Glutamatergic neuron (in vitro differentiated cells): Measurements from ENCODE around the gene TAF11. TPM values are rescaled to one million over a fixed set of nuclear protein-coding genes. Genes with fewer than 3 reads are reported as not detected.
"Not testable (repeated sequence)": the region's sequence is repeated elsewhere in the genome, so short reads cannot be mapped to it uniquely, and the experiment has no call there.

ENCODE experiments used
- DNase-seq: peaks from one replicate; pipeline ENCODE4 v3.0.0; 2022
- H3K27ac Mint-ChIP-seq: one replicate; pipeline ENCODE4 v1.8.0; 2020; ENCODE audit warnings: mild to moderate bottlenecking, mixed read lengths, inconsistent platforms; ENCODE audit not compliant: unreplicated experiment
- H3K27me3 Mint-ChIP-seq: one replicate; pipeline ENCODE4 v1.8.0; 2020; ENCODE audit warnings: mild to moderate bottlenecking, moderate library complexity, mixed read lengths, inconsistent platforms; ENCODE audit not compliant: unreplicated experiment
- H3K36me3 Mint-ChIP-seq: one replicate; pipeline ENCODE4 v1.8.0; 2020; ENCODE audit warnings: mild to moderate bottlenecking, mixed read lengths, inconsistent platforms; ENCODE audit not compliant: unreplicated experiment
- H3K4me1 Mint-ChIP-seq: one replicate; pipeline ENCODE4 v1.8.0; 2020; ENCODE audit warnings: mild to moderate bottlenecking, low read depth, mixed read lengths, inconsistent platforms; ENCODE audit not compliant: unreplicated experiment
- H3K4me3 Mint-ChIP-seq: one replicate; pipeline ENCODE4 v1.8.0; 2020; ENCODE audit warnings: mild to moderate bottlenecking, mixed read lengths, inconsistent platforms; ENCODE audit not compliant: unreplicated experiment
- H3K9me3 Mint-ChIP-seq: one replicate; pipeline ENCODE4 v1.8.0; 2020; ENCODE audit warnings: mild to moderate bottlenecking, moderate library complexity, mixed read lengths, inconsistent platforms; ENCODE audit not compliant: unreplicated experiment
- CTCF ChIP-seq: fragments of 200-600 bp; sonication (generic); IDR thresholded peaks from one replicate; pipeline ENCODE4 v1.5.0; 2021; ENCODE audit not compliant: partially characterized antibody, unreplicated experiment
- total RNA-seq: library from RNA; stranded (reverse); fragmentation: NEBNext Ultra II Directional; extraction: Animal tissue kit (Norgen Biotek cat#: 25700); gene quantifications from one replicate; pipeline ENCODE4 v1.2.1, GENCODE V29; 2021; ENCODE audit not compliant: unreplicated experiment

The TAF11 gene
- total RNA-seq, 1 donor from 2014 or later: 48.5 TPM

GRCh38 chr6:34904990-34905613 is 17.3 kb upstream of the TAF11 start:
- no peak overlapping the region for H3K4me3 Mint-ChIP-seq
- TF ChIP-seq CTCF: no peak

GRCh38 chr6:34901930-34902329 is 14.1 kb upstream of the TAF11 start:
- TF ChIP-seq CTCF: no peak
- no peaks in the 10 kb centered on the region for H3K36me3 Mint-ChIP-seq
- no peaks in the 10 kb centered on the region for H3K4me1 Mint-ChIP-seq
- no peak overlapping the region for H3K4me3 Mint-ChIP-seq
- DNase-seq: no peak
- no peaks in the 10 kb centered on the region for H3K9me3 Mint-ChIP-seq
- H3K27me3 Mint-ChIP-seq: no peaks in the 10 kb centered on the region
- no peak overlapping the region for H3K27ac Mint-ChIP-seq

More at GRCh38 chr6:34904990-34905613, 17.3 kb upstream of the TAF11 start:
- H3K4me1 Mint-ChIP-seq: peaks cover 10% of the 10 kb centered on the region
- H3K36me3 Mint-ChIP-seq: no peaks in the 10 kb centered on the region
- H3K9me3 Mint-ChIP-seq: no peaks in the 10 kb centered on the region
- H3K27me3 Mint-ChIP-seq: peaks cover 3% of the 10 kb centered on the region
- no peak for DNase-seq
- no peak overlapping the region for H3K27ac Mint-ChIP-seq

GRCh38 chr6:34900321-34901031 is 12.6 kb upstream of the TAF11 start:
- H3K27me3 Mint-ChIP-seq: no peaks in the 10 kb centered on the region
- H3K36me3 Mint-ChIP-seq: no peaks in the 10 kb centered on the region
- H3K4me3 Mint-ChIP-seq: no peak overlapping the region

GRCh38 chr6:34899748-34900147 is 11.9 kb upstream of the TAF11 start:
- H3K4me1 Mint-ChIP-seq, H3K36me3 Mint-ChIP-seq, H3K4me3 Mint-ChIP-seq, DNase-seq, H3K27ac Mint-ChIP-seq, H3K27me3 Mint-ChIP-seq, H3K9me3 Mint-ChIP-seq: not testable (repeated sequence)

More at GRCh38 chr6:34900321-34901031, 12.6 kb upstream of the TAF11 start:
- Mint-ChIP-seq H3K4me1 (no peaks in the 10 kb centered on the region), H3K27ac (no peak overlapping the region), H3K9me3 (no peaks in the 10 kb centered on the region)
- TF ChIP-seq CTCF: no peak
- no peak for DNase-seq

- Mint-ChIP-seq H3K27me3 (no peaks in the 10 kb centered on the region), H3K4me1 (no peaks in the 10 kb centered on the region), H3K36me3 (no peaks in the 10 kb centered on the region), H3K9me3 (no peaks in the 10 kb centered on the region), H3K4me3 (no peak overlapping the region), H3K27ac (no peak overlapping the region)
- no peak for DNase-seq
- TF ChIP-seq CTCF: no peak
These were observed 9.9 kb upstream of the TAF11 start for GRCh38 chr6:34897716-34898115.
